Activated CD8-positive, alpha-beta memory T cell treated with anti-CD3 and anti-CD28 coated beads for 36 hours (primary cell): ENCODE results near the gene GNGT1. TPM values are rescaled to one million over a fixed set of nuclear protein-coding genes. Genes with fewer than 3 reads are reported as not detected.
"Not testable (repeated sequence)": the region's sequence is repeated elsewhere in the genome, so short reads cannot be mapped to it uniquely, and the experiment has no call there.

Source experiments
- CTCF ChIA-PET: fragments of 350-600 bp; sonication (Branson Sonifier 250); formaldehyde crosslinking; loops from one replicate; lab custom pipeline; 2021; ENCODE audit warnings: antibody characterized with exemption; lab: Charles Lee
- POLR2A ChIA-PET: fragments of 350-600 bp; sonication (Branson Sonifier 250); formaldehyde crosslinking; loops from one replicate; lab custom pipeline; 2021; ENCODE audit warnings: antibody characterized with exemption; lab: Charles Lee
- total RNA-seq, 2 experiments: library from RNA; stranded (reverse); gene quantifications; one replicate each; pipeline ENCODE4 v1.2.3, GENCODE V29; 2021

The GNGT1 gene
- total RNA-seq, 2 experiments from 2014 or later: not detected

- POLR2A ChIA-PET: no interaction called here
- CTCF ChIA-PET: no interaction called here
These were observed 8.7 kb upstream of the GNGT1 start for GRCh38 chr7:93897680-93898079.

GRCh38 chr7:93902777-93903423 is 3.5 kb upstream of the GNGT1 start:
- ChIA-PET CTCF (interaction anchor here (1.0 kb wide), 1 partner anchor 188 kb away, joined by 3 read pairs; no protein-coding TSS in a partner anchor), POLR2A (no interaction called here)

GRCh38 chr7:93910076-93910994 is 4.0 kb downstream of the GNGT1 start:
- ChIA-PET CTCF (no interaction called here), POLR2A (no interaction called here)

GRCh38 chr7:93911242-93911641 is 4.9 kb downstream of the GNGT1 start:
- CTCF ChIA-PET: not testable (repeated sequence)

GRCh38 chr7:93911661-93912060 is 5.3 kb downstream of the GNGT1 start:
- CTCF ChIA-PET: not testable (repeated sequence)

More at GRCh38 chr7:93911242-93911641, 4.9 kb downstream of the GNGT1 start:
- POLR2A ChIA-PET: not testable (repeated sequence)

GRCh38 chr7:93913197-93913596 is 6.8 kb downstream of the GNGT1 start:
- ChIA-PET POLR2A (no interaction called here), CTCF (no interaction called here)

More at GRCh38 chr7:93911661-93912060, 5.3 kb downstream of the GNGT1 start:
- POLR2A ChIA-PET: not testable (repeated sequence)

- POLR2A ChIA-PET: no interaction called here
- CTCF ChIA-PET: no interaction called here
These were observed 8.3 kb downstream of the GNGT1 start for GRCh38 chr7:93914581-93915066.

- POLR2A ChIA-PET, CTCF ChIA-PET: not testable (repeated sequence)
These were observed 9.0 kb downstream of the GNGT1 start for GRCh38 chr7:93915206-93915842.

- POLR2A ChIA-PET, CTCF ChIA-PET: not testable (repeated sequence)
These were observed 9.5 kb downstream of the GNGT1 start for GRCh38 chr7:93915888-93916287.

- CTCF ChIA-PET, POLR2A ChIA-PET: not testable (repeated sequence)
These were observed 9.9 kb downstream of the GNGT1 start for GRCh38 chr7:93916315-93916714.

GRCh38 chr7:93920496-93921182 is 14.3 kb downstream of the GNGT1 start:
- ChIA-PET POLR2A (no interaction called here), CTCF (no interaction called here)

- CTCF ChIA-PET: no interaction called here
- POLR2A ChIA-PET: no interaction called here
These were observed 14.8 kb downstream of the GNGT1 start for GRCh38 chr7:93921186-93921585.

- ChIA-PET POLR2A (no interaction called here), CTCF (no interaction called here)
These were observed 15.5 kb downstream of the GNGT1 start, which contains the start of gene GNG11 for GRCh38 chr7:93921607-93922566. Gene GNG11, plus strand, starts transcription at chr7:93921735. Its CDS starts 403 bp downstream, at chr7:93922138.

GRCh38 chr7:93923296-93923695 is 16.9 kb downstream of the GNGT1 start:
- CTCF ChIA-PET: no interaction called here
- POLR2A ChIA-PET: no interaction called here

- CTCF ChIA-PET: no interaction called here
- POLR2A ChIA-PET: no interaction called here
These were observed 17.6 kb downstream of the GNGT1 start for GRCh38 chr7:93923942-93924341.

- CTCF ChIA-PET: no interaction called here
- POLR2A ChIA-PET: no interaction called here
These were observed 20.4 kb downstream of the GNGT1 start for GRCh38 chr7:93926800-93927199.

- POLR2A ChIA-PET: no interaction called here
- CTCF ChIA-PET: no interaction called here
These were observed 21.2 kb downstream of the GNGT1 start for GRCh38 chr7:93927585-93927984.

GRCh38 chr7:93931655-93932054 is 25.3 kb downstream of the GNGT1 start:
- CTCF ChIA-PET: no interaction called here
- POLR2A ChIA-PET: no interaction called here
